BE2C (cell line): ENCODE data around the gene BRD4.

Experiments used
- DNase-seq: peaks from one replicate; pipeline ENCODE4 v3.0.0-alpha.2; 2020
- H3K27me3 ChIP-seq: fragments of 250-450 bp; sonication (Bioruptor Pico); 2 replicates; pipeline ENCODE4 v1.5.1; 2020; ENCODE audit warnings: mild to moderate bottlenecking
- H3K36me3 ChIP-seq: fragments of 250-450 bp; sonication (Bioruptor Pico); 2 replicates; pipeline ENCODE4 v1.5.1; 2020; ENCODE audit warnings: mild to moderate bottlenecking
- H3K4me1 ChIP-seq: fragments of 250-450 bp; sonication (Bioruptor Pico); 2 replicates; pipeline ENCODE4 v1.5.1; 2020
- H3K4me3 ChIP-seq: 2 replicates; pipeline ENCODE4 v1.5.1; 2011; ENCODE audit warnings: low read depth, low read length
- H3K9me3 ChIP-seq: fragments of 250-450 bp; sonication (Bioruptor Pico); 2 replicates; pipeline ENCODE4 v1.5.1; 2020
- TF ChIP-seq, protein P1 (sequence below): IDR thresholded peaks from 2 replicates; pipeline ENCODE4 v1.5.1; 2012; ENCODE audit warnings: mild to moderate bottlenecking, low read depth, low read length

The BRD4 gene

GRCh38 chr19:15371786-15372380 is 39.5 kb upstream of the BRD4 start:
- Histone ChIP-seq H3K4me1 (no peaks in the 10 kb centered on the region), H3K27me3 (no peaks in the 10 kb centered on the region), H3K36me3 (peaks cover 67% of the 10 kb centered on the region), H3K9me3 (no peaks in the 10 kb centered on the region), H3K4me3 (no peak overlapping the region)
- DNase-seq, result no peak
- TF ChIP-seq, protein P1, sequence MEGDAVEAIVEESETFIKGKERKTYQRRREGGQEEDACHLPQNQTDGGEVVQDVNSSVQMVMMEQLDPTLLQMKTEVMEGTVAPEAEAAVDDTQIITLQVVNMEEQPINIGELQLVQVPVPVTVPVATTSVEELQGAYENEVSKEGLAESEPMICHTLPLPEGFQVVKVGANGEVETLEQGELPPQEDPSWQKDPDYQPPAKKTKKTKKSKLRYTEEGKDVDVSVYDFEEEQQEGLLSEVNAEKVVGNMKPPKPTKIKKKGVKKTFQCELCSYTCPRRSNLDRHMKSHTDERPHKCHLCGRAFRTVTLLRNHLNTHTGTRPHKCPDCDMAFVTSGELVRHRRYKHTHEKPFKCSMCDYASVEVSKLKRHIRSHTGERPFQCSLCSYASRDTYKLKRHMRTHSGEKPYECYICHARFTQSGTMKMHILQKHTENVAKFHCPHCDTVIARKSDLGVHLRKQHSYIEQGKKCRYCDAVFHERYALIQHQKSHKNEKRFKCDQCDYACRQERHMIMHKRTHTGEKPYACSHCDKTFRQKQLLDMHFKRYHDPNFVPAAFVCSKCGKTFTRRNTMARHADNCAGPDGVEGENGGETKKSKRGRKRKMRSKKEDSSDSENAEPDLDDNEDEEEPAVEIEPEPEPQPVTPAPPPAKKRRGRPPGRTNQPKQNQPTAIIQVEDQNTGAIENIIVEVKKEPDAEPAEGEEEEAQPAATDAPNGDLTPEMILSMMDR, result no peak

GRCh38 chr19:15371119-15371518 is 38.8 kb upstream of the BRD4 start:
- TF ChIP-seq, protein P1, result no peak
- H3K36me3 ChIP-seq, result peaks cover 71% of the 10 kb centered on the region
- H3K4me1 ChIP-seq, result no peaks in the 10 kb centered on the region
- H3K4me3 ChIP-seq, result no peak overlapping the region
- no peaks in the 10 kb centered on the region for H3K9me3 ChIP-seq
- DNase-seq, result no peak
- no peaks in the 10 kb centered on the region for H3K27me3 ChIP-seq

GRCh38 chr19:15369594-15369891 is 37.2 kb upstream of the BRD4 start:
- no peaks in the 10 kb centered on the region for H3K27me3 ChIP-seq
- H3K36me3 ChIP-seq, result peaks cover 82% of the 10 kb centered on the region
- H3K4me3 ChIP-seq, result no peak overlapping the region
- H3K4me1 ChIP-seq, result no peaks in the 10 kb centered on the region
- no peaks in the 10 kb centered on the region for H3K9me3 ChIP-seq
- TF ChIP-seq, protein P1, result no peak
- no peak for DNase-seq

GRCh38 chr19:15368798-15369593 is 36.7 kb upstream of the BRD4 start:
- peaks cover 84% of the 10 kb centered on the region for H3K36me3 ChIP-seq
- no peak for DNase-seq
- TF ChIP-seq, protein P1, result no peak

DNA sequence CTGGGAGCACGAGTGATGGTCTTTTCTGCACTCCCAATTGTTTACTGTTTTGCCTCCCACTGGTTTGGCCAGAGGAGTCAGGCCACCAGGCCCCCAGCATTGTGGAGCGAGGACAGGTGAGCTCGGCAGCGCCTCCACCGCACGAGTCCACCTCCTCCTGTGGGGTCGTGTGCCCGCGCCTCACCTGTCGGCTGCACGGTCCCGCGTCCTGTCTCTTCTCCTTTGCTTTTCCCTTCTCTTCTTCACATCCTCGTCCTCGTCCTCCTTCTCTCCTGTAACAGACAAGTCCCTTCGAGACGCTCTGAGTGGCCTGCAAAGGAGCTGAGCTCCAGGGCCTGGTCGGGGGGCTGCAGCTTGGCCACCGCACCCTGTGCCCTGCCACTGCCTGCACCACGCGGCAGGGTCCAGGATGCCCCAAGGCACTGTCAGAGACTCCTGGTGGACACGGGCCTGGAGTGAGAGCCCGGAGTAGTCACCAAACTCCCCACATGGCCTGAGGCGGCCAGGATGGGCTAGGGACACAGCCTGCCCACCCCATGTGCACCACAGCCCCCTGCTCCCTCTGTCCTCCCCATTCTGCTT is 35.8 kb upstream of the BRD4 start:
- no peak for DNase-seq
- TF ChIP-seq, protein P1, result no peak
- H3K4me1 ChIP-seq, result no peaks in the 10 kb centered on the region
- H3K36me3 ChIP-seq, result peaks cover 75% of the 10 kb centered on the region
- H3K4me3 ChIP-seq, result no peak overlapping the region
- no peaks in the 10 kb centered on the region for H3K9me3 ChIP-seq
- no peaks in the 10 kb centered on the region for H3K27me3 ChIP-seq

More at GRCh38 chr19:15368798-15369593, 36.7 kb upstream of the BRD4 start:
- H3K4me1 ChIP-seq, result no peaks in the 10 kb centered on the region
- no peak overlapping the region for H3K4me3 ChIP-seq
- H3K9me3 ChIP-seq, result no peaks in the 10 kb centered on the region
- H3K27me3 ChIP-seq, result no peaks in the 10 kb centered on the region

DNA sequence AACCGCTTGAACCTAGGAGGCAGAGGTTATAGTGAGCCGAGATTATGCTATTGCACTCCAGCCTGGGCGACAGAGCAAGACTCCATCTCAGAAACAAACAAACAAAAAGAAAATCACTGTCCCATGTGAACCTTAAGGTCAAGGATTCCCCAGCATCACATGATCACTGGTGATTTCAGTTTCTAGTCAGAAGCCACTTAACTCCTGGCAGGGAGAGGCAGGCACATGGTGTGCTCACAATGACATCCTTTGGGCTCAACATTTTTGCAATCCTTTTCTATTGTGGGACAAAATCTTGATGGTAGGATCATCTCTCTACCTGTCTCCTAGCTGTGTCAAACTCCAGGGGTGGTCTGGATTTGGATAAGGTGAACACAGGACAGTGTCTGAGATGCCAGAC is 35.1 kb upstream of the BRD4 start:
- H3K27me3 ChIP-seq, result no peaks in the 10 kb centered on the region
- TF ChIP-seq, protein P1, result no peak
- peaks cover 68% of the 10 kb centered on the region for H3K36me3 ChIP-seq
- no peaks in the 10 kb centered on the region for H3K9me3 ChIP-seq
- no peaks in the 10 kb centered on the region for H3K4me1 ChIP-seq
- no peak overlapping the region for H3K4me3 ChIP-seq
- no peak for DNase-seq
